Gastroesophageal sphincter (tissue), 4 donors: Measurements from ENCODE around the gene IFTAP. TPM values are rescaled to one million over a fixed set of nuclear protein-coding genes. Genes with fewer than 3 reads are reported as not detected.

Experiments
- ATAC-seq: fragments of 150-250 bp; one replicate; pipeline ENCODE4 v1.9.1; 2016; ENCODE audit warnings: mild to moderate bottlenecking, moderate library complexity
- H3K27ac ChIP-seq, 4 donors: fragments of 200-600 bp; sonication (generic) in 3 of 4; 1 replicate in 3 of 4; 2 replicates in 1 of 4; pipeline ENCODE4 v1.5.1; 2016 to 2019
- H3K27me3 ChIP-seq: fragments of 200-600 bp; sonication (generic); one replicate; pipeline ENCODE4 v1.5.1; 2019
- H3K36me3 ChIP-seq, 2 donors: fragments of 200-600 bp; sonication (generic); one replicate each; pipeline ENCODE4 v1.5.1; 2019; ENCODE audit warnings: control low read depth in 1 of 2
- H3K4me1 ChIP-seq, 3 donors: fragments of 200-600 bp; sonication (generic); 1 replicate in 2 of 3; 2 replicates in 1 of 3; pipeline ENCODE4 v1.5.1; 2016 to 2019; ENCODE audit warnings: control low read depth in 2 of 3
- H3K4me3 ChIP-seq, 2 donors: fragments of 200-600 bp; sonication (generic); one replicate each; pipeline ENCODE4 v1.5.1; 2019; ENCODE audit warnings: mild to moderate bottlenecking in 1 of 2, moderate library complexity in 1 of 2
- H3K9me3 ChIP-seq, 3 donors: fragments of 200-600 bp; sonication (generic); one replicate each; pipeline ENCODE4 v1.5.1; 2017 to 2019; ENCODE audit warnings: control low read depth in 2 of 3
- CTCF ChIP-seq, 4 experiments: fragments of 200-600 bp in 2 of 4; fragments of 450-650 bp in 2 of 4; sonication (generic) in 1 of 4; IDR thresholded peaks; one replicate each; pipeline ENCODE4 v1.5.1; 2017 to 2019; ENCODE audit warnings: antibody characterized with exemption in 4 of 4, mild to moderate bottlenecking in 2 of 4, moderate library complexity in 2 of 4
- EP300 ChIP-seq: sonication (generic); formaldehyde crosslinking; IDR thresholded peaks from one replicate; pipeline ENCODE4 v1.6.1; 2017; ENCODE audit warnings: antibody characterized with exemption, mild to moderate bottlenecking
- POLR2A ChIP-seq, 2 donors: fragments of 450-650 bp; IDR thresholded peaks; one replicate each; pipeline ENCODE4 v1.6.1; 2017; ENCODE audit warnings: antibody characterized with exemption in 2 of 2, mild to moderate bottlenecking in 2 of 2, moderate library complexity in 1 of 2
- POLR2AphosphoS5 ChIP-seq: sonication (generic); formaldehyde crosslinking; IDR thresholded peaks from one replicate; pipeline ENCODE4 v1.6.1; 2017; ENCODE audit warnings: antibody characterized with exemption
- WGBS, 2 donors: methylation state at CpG; one replicate each; pipeline ENCODE4 v1.1.5; 2018; ENCODE audit warnings: low coverage in 1 of 2; 5-methylcytosine and 5-hydroxymethylcytosine counted together
- total RNA-seq, 4 donors: library from RNA; depleted of rRNA; stranded (reverse); fragments of >200 nt; gene quantifications; one replicate each; pipeline ENCODE4 v1.1.0, GENCODE V29; 2016

IFTAP gene
- total RNA-seq, 4 donors from 2014 or later: 24.8 to 44.5 (median 33.2) TPM

GRCh38 chr11:36692704-36693103, 98.4 kb downstream of the IFTAP start:
- Histone ChIP-seq H3K27me3 (peaks cover 3% of the 10 kb centered on the region), H3K9me3 (no peaks in the 10 kb centered on the region), H3K27ac (no peak overlapping the region), H3K4me1 (no peaks in the 10 kb centered on the region), H3K4me3 (no peak overlapping the region), H3K36me3 (no peaks in the 10 kb centered on the region)
- WGBS, 2 donors: 43 to 64% methylated on average over 1 of the region's 1 CpG
- no peak for ATAC-seq
- no peak for TF ChIP-seq EP300
- no peak for TF ChIP-seq POLR2A (IDR thresholded peaks at IDR 0.05)

GRCh38 chr11:36693139-36693843, 99.0 kb downstream of the IFTAP start:
- H3K27ac ChIP-seq: no peak overlapping the region
- H3K4me1 ChIP-seq: no peaks in the 10 kb centered on the region
- peaks cover 3% of the 10 kb centered on the region for H3K27me3 ChIP-seq
- ATAC-seq: no peak
- no peaks in the 10 kb centered on the region for H3K9me3 ChIP-seq
- H3K36me3 ChIP-seq: no peaks in the 10 kb centered on the region
- WGBS, 2 donors: 50% methylated on average over 1 of the region's 1 CpG; no CpG with 5 or more reads in 1 of the 2 donors
- TF ChIP-seq POLR2AphosphoS5 (no peak), CTCF (IDR thresholded peaks at IDR 0.05) (no peak), EP300 (no peak), POLR2A (IDR thresholded peaks at IDR 0.05) (no peak)
- H3K4me3 ChIP-seq: no peak overlapping the region

- H3K4me1 ChIP-seq: no peaks in the 10 kb centered on the region
- H3K9me3 ChIP-seq: no peaks in the 10 kb centered on the region
- no peaks in the 10 kb centered on the region for H3K36me3 ChIP-seq
- TF ChIP-seq POLR2A (IDR thresholded peaks at IDR 0.05) (no peak), POLR2AphosphoS5 (no peak), EP300 (no peak), CTCF (IDR thresholded peaks at IDR 0.05) (no peak)
- H3K27ac ChIP-seq: no peak overlapping the region
- no peaks in the 10 kb centered on the region for H3K27me3 ChIP-seq
- no peak overlapping the region for H3K4me3 ChIP-seq
- no peak for ATAC-seq
These were observed 100.8 kb downstream of the IFTAP start for GRCh38 chr11:36695111-36695510.

GRCh38 chr11:36695571-36695970, 101.3 kb downstream of the IFTAP start:
- Histone ChIP-seq H3K27me3 (no peaks in the 10 kb centered on the region), H3K9me3 (no peaks in the 10 kb centered on the region), H3K4me1 (no peaks in the 10 kb centered on the region), H3K27ac (no peak overlapping the region), H3K36me3 (no peaks in the 10 kb centered on the region), H3K4me3 (no peak overlapping the region)
- no peak for ATAC-seq
- TF ChIP-seq POLR2AphosphoS5 (no peak), EP300 (no peak), CTCF (IDR thresholded peaks at IDR 0.05) (no peak), POLR2A (IDR thresholded peaks at IDR 0.05) (no peak)
- 55 to 72% methylated on average over 6 of the region's 6 CpGs for WGBS, 2 donors

GRCh38 chr11:36696550-36696949, 102.2 kb downstream of the IFTAP start:
- no peaks in the 10 kb centered on the region for H3K9me3 ChIP-seq
- no peak for TF ChIP-seq CTCF (IDR thresholded peaks at IDR 0.05)
- no peak overlapping the region for H3K4me3 ChIP-seq
- no peaks in the 10 kb centered on the region for H3K36me3 ChIP-seq
- 73 to 88% methylated on average over 2 to 3 of the region's 6 CpGs for WGBS, 2 donors
- H3K4me1 ChIP-seq: no peaks in the 10 kb centered on the region
- no peak overlapping the region for H3K27ac ChIP-seq
- H3K27me3 ChIP-seq: no peaks in the 10 kb centered on the region
- no peak for ATAC-seq
